NCI-H1417 treated with DMSO at 0.1 percent for 48 hours (cell line): ENCODE data around the gene SLC22A17.
"Not testable (repeated sequence)": the region's sequence is repeated elsewhere in the genome, so short reads cannot be mapped to it uniquely, and the experiment has no call there.

Experiments
- DNase-seq: peaks from one replicate; lab custom pipeline; 2025; lab: John Stamatoyannopoulos, UW

The SLC22A17 gene

DNA sequence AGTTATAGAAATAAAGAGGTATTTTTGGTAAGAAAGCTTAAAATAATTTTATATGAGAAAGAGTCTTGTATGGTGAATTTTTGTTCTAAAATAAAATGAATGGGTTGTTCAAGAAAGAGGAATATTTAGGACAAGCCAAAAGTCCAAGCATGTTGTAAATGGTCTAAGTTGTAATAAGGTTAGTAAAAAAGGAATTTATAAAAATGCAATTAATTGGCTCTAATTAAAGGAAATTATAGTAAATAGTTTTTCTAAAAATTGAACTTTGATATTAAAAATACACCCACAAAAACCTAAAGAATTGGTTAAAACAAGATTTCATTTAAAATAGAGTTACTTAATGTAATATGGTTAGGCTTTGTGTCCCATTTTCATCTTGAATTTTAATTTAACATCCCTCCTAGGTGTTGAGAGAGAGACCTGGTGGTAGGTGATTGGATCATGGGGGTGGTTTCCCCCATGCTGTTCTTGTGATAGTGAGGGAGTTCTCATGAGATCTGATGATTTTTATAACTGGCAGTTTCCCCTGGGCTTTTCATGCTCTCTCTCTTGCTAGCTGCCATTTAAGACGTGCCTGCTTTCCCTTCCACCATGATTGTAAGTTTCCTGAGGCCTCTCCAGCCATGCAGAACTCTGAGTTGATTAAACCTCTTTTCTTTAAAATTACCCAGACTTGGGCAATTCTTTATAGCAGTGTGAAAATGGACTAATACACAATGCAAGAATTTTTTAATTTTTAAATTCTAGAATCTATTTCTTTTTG, 13.0 kb downstream of the SLC22A17 start:
- no peak for DNase-seq

DNA sequence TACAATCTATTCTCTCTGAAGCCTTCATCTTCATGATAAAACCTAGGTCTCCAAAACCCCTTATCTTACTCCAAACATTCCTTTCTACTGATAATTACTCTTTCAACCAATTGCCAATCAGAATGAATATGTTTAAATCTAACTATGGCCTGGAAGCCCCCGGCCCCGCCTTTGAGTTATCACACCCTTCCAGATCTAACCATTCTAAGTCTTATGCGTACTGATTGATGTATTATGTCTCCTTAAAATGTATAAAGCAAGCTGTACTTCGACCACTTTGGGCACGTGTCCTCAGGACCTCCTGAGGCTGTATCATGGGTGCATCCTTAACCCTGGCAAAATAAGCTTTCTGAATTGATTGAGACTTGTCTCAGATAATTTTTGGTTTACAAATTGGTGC, 17.1 kb downstream of the SLC22A17 start:
- no peak for DNase-seq

DNA sequence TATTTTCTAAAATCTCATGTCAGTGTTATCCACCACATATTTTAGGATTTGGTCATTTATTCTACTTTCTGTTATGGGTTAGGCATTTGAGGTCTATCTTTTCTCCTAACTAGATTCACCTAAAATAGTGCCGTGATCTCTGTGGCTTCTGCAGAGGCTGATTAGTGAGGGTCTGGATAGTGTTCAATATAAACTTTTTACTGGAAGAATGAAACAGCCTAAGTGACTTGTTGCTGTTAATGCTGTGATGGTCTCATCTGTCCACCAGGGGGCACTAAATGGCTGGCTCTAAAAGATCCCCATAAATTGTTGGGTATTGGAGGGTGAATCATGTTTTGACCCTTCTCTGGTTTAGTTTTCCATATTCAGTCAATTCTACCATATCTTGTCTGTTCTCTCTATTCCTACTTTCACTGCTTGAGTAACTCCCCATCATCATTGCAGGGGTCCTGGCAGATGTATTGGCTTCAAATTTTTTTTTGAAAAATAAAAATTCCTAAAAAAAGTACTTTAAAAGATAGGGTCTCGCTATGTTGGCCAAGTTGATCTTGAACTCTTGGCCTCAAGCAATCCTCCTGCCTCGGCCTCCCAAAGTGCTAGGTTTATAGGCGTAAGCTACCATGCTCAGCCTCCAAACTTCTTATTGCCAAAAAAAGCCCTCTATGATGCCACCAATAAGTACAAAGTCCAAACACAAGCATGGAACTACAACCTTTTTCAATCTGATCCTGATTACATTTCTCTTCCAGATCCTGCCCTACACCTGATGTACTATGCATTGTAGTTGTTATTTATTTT, 24.5 kb downstream of the SLC22A17 start:
- peak; percentile 56 for DNase-seq

DNA sequence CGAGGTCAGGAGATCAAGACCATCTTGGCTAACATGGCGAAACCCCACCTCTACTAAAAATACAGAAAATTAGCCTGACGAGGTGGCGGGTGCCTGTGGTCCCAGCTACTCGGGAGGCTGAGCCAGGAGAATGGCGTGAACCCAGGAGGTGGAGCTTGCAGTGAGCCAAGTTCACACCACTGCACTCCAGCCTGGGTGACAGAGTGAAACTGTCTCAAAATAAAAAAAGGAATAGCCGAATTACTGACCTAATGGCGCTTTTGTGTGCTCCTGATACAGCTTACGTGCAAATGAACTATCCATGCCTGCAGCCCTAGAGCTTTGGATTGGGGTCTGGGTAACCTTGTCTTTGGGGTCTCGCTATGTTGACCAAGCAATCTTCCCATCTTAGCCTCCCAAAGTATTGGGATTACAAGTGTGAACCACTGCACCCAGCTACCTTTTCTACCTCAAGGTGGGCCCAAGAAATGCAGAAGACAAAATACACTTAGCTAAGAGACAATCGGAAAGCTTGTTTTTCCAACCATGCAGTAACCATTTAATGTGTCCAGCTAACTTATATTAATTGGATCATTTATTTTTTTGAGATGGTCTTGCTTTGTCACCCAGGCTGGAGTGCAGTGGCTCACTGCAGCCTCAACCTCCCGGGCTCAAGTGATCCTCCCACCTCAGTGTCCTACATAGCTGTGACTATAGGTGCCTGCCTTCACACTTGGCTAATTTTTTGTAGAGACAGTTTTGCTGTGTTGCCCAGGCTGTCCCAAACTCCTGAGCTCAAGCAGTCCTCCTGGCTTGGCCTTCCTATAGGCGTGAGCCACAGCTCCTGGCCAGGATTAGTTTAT, 26.0 kb downstream of the SLC22A17 start:
- DNase-seq: no peak

DNA sequence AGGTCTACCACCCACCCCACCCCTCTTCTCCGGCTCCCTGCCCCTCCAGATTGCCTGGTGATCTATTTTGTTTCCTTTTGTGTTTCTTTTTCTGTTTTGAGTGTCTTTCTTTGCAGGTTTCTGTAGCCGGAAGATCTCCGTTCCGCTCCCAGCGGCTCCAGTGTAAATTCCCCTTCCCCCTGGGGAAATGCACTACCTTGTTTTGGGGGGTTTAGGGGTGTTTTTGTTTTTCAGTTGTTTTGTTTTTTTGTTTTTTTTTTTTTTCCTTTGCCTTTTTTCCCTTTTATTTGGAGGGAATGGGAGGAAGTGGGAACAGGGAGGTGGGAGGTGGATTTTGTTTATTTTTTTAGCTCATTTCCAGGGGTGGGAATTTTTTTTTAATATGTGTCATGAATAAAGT, 26.9 kb downstream of the SLC22A17 start:
- DNase-seq: not testable (repeated sequence)

DNA sequence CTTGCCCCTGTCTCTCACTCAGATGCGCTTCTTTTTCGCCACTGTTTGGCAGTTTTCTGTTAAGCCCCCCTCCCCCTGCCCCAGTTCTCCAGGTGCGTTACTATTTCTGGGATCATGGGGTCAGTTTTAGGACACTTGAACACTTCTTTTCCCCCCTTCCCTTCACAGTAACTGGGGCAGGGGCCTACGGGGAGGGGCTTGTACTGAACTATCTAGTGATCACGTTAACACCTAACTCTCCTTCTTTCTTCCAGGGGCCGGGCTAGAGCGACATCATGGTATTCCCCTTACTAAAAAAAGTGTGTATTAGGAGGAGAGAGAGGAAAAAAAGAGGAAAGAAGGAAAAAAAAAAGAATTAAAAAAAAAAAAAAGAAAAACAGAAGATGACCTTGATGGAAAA, 27.7 kb downstream of the SLC22A17 start:
- no peak for DNase-seq

DNA sequence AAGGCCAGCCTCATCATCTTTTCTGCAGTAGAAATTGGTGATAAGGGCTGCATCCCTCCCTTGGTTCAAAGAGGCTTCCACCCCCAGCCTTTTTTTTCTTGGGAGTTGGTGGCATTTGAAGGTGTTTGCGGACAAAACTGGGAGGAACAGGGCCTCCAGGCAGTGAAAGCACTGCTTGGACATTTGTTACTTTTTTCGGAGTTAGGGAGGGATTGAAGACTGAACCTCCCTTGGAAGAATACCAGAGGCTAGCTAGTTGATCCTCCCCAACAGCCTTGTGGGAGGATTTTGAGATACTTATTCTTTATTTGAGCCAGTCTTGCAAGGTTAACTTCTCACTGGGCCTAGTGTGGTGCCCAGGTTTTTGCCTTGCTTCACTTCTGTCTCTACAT, 28.2 kb downstream of the SLC22A17 start:
- no peak for DNase-seq

DNA sequence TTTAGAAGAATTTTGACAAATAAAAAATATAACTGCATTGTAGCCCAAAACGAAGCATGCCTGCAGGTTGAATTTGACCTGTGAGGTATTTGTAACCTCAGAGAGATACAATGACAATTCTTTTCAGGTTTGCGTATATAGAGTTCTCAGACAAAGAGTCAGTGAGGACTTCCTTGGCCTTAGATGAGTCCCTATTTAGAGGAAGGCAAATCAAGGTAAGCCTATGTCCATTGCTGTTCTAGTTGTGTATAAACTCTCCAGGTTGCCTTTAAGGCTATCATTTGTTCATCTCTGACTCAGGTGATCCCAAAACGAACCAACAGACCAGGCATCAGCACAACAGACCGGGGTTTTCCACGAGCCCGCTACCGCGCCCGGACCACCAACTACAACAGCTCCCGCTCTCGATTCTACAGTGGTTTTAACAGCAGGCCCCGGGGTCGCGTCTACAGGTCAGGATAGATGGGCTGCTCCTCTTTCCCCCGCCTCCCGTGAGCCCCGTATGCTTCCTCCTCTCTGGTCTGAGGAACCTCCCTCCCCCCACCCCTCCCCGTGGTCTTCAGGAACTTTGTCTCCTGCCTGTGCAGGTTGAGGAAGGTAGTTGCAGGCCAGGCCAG, 28.7 kb downstream of the SLC22A17 start:
- no peak for DNase-seq

DNA sequence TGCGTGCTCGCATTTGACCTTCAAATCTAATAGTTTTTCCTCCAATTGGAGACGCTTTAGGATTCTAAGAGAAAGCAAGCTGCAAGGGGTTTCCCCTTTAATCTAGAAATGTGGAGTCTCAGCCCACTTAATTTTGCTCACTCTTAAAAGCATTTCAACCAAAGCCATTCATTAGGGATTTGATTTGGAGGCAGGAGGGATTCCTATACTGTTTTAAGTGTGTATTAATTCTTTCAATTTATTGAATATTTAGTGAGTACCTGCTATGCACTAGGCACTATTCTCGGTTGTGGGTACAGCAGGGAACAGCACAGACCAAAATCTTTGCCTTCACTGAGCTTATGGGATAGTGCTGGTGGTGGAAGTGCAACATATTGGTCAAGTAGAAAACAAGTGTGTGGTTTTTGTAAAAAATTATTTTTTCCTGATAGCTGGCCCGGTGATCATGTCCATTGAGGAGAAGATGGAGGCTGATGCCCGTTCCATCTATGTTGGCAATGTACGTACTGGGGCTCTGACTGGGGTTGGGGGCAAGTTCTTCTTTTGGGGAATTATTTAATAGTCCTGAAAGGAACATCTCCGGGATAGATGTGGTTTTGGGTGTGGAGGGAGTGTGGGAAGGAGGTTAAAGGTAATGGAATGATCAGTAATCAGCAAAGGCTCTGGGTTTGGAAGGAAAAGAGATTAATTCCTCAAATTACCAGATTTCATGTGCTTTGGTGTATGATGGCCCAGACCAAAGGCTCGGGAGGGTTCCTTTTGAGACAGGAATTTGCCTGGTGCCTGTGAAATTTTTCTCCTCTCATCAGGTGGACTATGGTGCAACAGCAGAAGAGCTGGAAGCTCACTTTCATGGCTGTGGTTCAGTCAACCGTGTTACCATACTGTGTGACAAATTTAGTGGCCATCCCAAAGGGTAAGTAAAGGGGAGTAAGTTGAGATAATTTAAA, 29.8 kb downstream of the SLC22A17 start:
- DNase-seq: no peak

DNA sequence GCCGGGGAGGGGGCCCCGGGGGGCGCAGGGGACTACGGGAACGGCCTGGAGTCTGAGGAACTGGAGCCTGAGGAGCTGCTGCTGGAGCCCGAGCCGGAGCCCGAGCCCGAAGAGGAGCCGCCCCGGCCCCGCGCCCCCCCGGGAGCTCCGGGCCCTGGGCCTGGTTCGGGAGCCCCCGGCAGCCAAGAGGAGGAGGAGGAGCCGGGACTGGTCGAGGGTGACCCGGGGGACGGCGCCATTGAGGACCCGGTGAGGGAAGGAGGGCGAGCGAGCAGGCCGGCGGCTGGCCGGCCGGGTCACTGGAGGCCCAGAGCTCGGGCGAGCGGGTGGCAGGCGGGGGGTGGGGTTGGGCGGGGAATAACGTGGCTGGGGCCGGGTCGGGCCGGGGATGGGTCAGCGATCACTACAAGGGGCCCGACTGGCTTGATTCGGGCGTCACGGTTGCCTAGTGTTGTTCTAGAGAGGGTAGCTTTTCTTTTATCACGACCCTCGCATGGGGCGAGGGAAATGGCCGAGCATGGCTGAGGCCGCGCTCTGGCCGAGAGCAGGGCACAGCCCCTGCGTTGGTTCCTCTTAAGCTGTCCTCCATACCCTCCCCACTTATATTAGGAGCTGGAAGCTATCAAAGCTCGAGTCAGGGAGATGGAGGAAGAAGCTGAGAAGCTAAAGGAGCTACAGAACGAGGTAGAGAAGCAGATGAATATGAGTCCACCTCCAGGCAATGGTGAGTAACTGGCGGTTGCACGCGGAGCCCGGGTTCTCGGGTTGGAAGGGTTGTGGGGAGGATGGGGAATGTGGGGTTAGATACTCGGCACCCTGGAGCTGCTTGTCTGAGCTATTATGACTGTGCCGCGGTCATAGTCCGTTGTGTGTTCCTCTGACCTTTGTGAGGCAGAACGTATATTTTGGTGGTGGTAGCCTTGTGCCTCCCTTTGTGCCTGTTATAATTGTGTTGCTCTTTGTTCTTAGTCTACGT, 30.8 kb downstream of the SLC22A17 start:
- no peak for DNase-seq

DNA sequence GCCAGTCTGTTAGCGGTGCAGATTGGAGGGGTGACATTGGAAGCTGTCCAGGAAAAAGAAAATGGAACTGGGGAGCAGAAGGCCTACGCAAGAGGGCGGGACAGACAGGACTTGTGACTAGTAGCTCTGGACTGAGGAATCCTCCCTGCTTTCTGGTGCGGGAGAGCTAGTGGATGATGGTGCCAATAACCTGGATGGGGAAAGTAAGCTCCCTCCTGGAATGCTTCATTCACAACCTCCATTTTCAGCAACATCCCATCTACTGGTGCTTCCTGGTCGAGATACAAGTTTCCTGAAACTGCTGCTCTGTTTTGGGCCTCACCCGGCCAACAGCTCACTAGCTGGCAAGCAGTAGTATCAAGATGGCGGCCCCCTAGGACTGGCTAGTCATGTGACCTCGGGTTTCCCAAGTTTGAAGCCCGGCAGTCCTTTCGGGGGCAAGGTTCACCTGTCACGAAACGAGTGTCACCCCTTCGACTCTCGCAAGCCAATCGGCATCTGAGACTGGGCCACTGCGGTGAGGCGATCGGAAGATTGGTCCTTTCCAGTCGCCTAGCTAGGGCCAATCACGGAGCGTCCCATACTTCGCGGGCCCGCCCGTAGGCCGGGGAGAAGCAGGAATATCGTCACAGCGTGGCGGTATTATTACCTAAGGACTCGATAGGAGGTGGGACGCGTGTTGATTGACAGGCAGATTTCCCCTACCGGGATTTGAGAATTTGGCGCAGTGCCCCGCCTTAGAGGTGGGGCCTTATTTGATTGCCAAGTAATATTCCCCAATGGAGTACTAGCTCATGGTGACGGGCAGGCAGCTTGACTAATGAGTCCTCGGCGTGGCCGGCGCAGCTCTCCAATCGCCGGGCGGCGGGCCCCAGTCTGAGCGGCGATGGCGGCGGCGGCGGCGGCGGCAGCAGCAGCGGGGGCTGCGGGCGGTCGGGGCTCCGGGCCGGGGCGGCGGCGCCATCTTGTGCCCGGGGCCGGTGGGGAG, 31.8 kb downstream of the SLC22A17 start, which contains the start of gene PABPN1:
PABPN1 (plus strand) TSS at position 874 of the 988 bp plus-strand sequence; CDS start at position 887, 13 bp downstream.
- peak; percentile 99 for DNase-seq

DNA sequence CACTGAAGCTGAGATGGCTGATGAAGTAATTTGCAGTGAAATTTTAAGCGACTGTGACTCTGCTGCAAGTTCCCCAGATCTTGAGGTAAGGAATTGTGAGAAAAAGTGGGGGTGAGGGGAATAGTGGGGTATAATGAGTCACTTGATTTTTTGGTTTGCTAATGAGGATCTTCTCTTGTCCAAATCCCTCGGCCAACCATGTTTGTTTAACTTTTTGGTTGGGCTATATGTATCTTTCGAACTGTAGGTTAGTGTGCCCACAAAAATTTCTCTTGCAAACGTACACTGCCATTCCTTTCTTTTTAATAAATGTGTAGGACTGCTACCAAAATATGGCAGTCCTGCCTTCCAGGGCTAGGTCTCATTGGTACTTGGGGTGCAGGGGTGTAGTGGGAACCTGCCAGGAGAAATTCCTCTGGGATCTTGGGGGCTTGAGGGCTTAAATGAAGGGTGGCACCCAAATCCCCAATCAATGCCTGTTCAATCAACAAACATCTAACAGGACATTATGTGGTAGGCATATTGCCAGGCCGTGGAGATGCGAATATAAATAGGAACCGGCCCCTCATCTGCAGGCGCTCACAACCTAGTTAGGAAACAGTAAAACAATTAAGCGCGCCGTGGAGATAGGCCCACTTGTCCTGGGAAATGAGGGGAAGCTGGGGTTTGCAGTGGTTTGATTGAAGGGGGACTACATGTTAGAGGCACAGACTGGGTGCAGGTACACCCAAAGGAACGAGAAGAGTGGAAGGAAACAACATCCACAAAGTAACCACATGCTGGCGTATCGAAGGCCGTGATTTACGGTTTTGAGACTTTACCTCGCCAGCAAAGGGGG, 32.7 kb downstream of the SLC22A17 start:
- no peak for DNase-seq

DNA sequence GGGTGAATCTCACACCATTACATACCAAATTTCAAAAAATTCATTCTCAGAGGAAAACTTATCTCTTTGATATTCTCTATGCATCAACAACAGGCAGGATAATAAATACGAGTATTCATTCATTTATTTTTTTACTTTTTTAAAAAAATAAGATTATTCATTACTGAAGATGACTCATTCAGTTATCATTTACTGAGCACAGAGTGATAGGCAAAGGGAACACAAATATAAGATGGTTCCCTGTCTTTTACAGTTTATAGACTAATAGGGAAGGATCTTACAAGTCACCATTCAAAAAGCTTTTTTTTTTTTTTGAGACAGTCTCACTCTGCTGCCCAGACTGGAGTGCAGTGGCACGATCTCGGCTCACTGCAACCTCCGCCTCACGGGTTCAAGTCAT, 36.4 kb downstream of the SLC22A17 start:
- no peak for DNase-seq

DNA sequence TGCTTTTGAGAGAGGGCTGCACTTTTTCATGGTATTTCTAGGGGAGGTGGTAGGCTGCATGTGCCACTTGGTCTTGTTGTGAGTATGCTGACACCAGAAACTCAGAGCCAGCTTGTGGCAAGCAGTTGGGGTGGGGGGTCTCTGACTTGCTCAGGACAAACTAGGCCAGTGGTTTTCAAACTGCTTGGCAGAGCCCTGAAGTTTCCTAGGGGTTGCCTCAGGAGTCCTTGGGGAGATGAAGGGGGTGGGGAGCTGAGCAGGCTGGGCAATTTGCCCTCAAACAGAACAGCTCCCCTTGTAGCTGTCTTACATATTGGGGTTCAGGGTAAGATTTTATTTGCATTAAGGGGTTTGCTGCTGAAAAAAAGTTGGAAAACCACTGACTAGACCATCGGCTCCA, 42.1 kb downstream of the SLC22A17 start:
- DNase-seq: no peak

DNA sequence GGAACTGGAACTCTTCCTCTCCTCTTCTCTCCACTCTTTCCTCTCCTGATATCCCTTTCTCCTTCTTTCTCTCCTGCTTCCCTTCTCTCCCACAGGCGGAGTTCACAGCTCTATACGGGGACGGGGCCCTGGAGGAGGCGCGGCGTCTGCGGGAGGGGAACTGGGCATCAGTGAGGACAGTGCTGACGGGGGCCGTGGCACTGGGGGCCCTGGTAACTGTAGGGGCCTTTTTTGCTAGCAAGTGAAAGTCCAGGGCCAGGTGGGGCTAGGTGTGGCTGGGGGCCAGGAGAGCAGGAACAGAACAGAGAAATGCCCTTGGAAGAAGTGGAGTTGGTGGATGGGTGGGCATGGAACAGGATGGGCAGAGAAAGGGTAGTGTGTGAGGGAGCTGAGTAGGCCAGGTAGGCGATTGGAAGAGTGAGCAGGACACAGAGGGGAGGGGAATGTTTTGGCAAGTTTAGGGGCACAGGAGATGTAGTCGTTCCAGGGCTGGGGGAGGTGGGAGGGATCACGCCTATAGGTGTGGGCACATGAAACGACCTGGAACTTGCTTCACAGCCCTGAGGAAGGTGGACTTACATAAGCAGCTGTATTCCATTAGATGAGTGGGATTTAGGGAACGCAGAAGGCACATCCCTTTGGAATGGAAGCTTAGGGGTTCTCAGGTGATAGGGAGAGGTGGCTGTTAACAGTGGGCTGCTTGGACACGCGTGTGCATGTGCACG, 43.8 kb downstream of the SLC22A17 start:
- no peak for DNase-seq
